ENCODE measurements around the gene MTMR10. TPM values are rescaled to one million over a fixed set of nuclear protein-coding genes. Genes with fewer than 3 reads are reported as not detected.

MTMR10 gene
- total RNA-seq, 1 donor from 2014 or later, result 36.2 TPM

- intact Hi-C loops (cut with DNase I), result no loop called here
- peaks cover 99% of the 10 kb centered on the region for H3K36me3 ChIP-seq
These were observed 33.2 kb downstream of the MTMR10 start for GRCh38 chr15:30958219-30958618.

GRCh38 chr15:30956216-30957124 lies 35.0 kb downstream of the MTMR10 start:
- intact Hi-C loops (cut with DNase I), result no loop called here
- peaks cover 99% of the 10 kb centered on the region for H3K36me3 ChIP-seq
- H3K4me1 ChIP-seq, result no peaks in the 10 kb centered on the region
- DNase-seq, result no peak
- H3K27me3 ChIP-seq, result no peaks in the 10 kb centered on the region
- H3K4me3 ChIP-seq, result no peak overlapping the region
- TF ChIP-seq, protein P1, sequence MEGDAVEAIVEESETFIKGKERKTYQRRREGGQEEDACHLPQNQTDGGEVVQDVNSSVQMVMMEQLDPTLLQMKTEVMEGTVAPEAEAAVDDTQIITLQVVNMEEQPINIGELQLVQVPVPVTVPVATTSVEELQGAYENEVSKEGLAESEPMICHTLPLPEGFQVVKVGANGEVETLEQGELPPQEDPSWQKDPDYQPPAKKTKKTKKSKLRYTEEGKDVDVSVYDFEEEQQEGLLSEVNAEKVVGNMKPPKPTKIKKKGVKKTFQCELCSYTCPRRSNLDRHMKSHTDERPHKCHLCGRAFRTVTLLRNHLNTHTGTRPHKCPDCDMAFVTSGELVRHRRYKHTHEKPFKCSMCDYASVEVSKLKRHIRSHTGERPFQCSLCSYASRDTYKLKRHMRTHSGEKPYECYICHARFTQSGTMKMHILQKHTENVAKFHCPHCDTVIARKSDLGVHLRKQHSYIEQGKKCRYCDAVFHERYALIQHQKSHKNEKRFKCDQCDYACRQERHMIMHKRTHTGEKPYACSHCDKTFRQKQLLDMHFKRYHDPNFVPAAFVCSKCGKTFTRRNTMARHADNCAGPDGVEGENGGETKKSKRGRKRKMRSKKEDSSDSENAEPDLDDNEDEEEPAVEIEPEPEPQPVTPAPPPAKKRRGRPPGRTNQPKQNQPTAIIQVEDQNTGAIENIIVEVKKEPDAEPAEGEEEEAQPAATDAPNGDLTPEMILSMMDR (IDR thresholded peaks at IDR 0.05), result no peak
- H3K9me3 ChIP-seq, result no peaks in the 10 kb centered on the region
- ATAC-seq, result no peak
- no peak overlapping the region for H3K27ac ChIP-seq

More at GRCh38 chr15:30958219-30958618, 33.2 kb downstream of the MTMR10 start:
- Histone ChIP-seq H3K27me3 (no peaks in the 10 kb centered on the region), H3K27ac (no peak overlapping the region), H3K9me3 (no peaks in the 10 kb centered on the region), H3K4me3 (no peak overlapping the region), H3K4me1 (no peaks in the 10 kb centered on the region)
- TF ChIP-seq, protein P1 (IDR thresholded peaks at IDR 0.05), result no peak
- no peak for ATAC-seq
- no peak for DNase-seq

GRCh38 chr15:30954674-30955073 lies 36.8 kb downstream of the MTMR10 start:
- Histone ChIP-seq H3K36me3 (peaks cover 100% of the 10 kb centered on the region), H3K27me3 (no peaks in the 10 kb centered on the region)
- TF ChIP-seq, protein P1 (IDR thresholded peaks at IDR 0.05), result no peak

DNA sequence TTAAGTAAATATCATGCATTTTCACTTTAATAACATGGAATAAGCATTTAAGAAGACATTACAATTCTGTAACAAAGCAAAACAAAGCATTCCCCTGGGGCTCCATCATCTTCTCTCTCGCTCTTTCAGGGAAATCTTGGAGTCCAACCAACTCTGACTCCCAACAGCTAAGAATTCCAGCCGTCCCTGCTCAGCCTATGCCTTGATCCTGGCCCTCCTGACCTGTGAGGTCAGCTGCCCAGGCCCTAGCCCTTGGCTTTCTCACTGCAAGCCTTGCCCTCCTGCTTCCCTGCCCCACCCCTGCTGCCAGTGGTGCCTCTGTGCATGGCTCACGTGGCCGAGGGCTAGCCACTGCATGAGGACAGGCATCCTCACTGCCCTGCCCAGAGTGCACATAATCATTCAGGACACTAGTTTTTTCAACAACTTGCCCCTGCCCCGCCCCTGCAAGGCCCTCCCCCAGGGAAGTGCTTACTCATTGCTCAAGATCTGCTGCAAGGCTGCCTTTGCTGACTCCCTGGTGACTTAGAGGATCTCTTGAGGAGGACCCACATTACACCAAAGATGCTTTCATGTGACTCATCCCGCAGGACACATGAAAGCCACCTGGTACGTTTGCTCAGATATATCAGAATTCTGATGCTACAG lies 37.6 kb downstream of the MTMR10 start:
- intact Hi-C loops (cut with DNase I), result no loop called here
- Histone ChIP-seq H3K4me3 (no peak overlapping the region), H3K9me3 (no peaks in the 10 kb centered on the region), H3K27ac (no peak overlapping the region), H3K36me3 (peaks cover 100% of the 10 kb centered on the region), H3K4me1 (no peaks in the 10 kb centered on the region), H3K27me3 (no peaks in the 10 kb centered on the region)
- no peak for DNase-seq
- ATAC-seq, result peak; percentile 60
- TF ChIP-seq, protein P1 (IDR thresholded peaks at IDR 0.05), result no peak

More at GRCh38 chr15:30954674-30955073, 36.8 kb downstream of the MTMR10 start:
- Histone ChIP-seq H3K4me1 (no peaks in the 10 kb centered on the region), H3K27ac (no peak overlapping the region), H3K4me3 (no peak overlapping the region), H3K9me3 (no peaks in the 10 kb centered on the region)
- ATAC-seq, result no peak
- no peak for DNase-seq
- intact Hi-C loops (cut with DNase I), result no loop called here

GRCh38 chr15:30953183-30953582 lies 38.2 kb downstream of the MTMR10 start:
- intact Hi-C loops (cut with DNase I), result no loop called here
- DNase-seq (no peak), ATAC-seq (no peak)
- no peaks in the 10 kb centered on the region for H3K4me1 ChIP-seq
- no peak overlapping the region for H3K27ac ChIP-seq
- TF ChIP-seq, protein P1 (IDR thresholded peaks at IDR 0.05), result no peak
- peaks cover 100% of the 10 kb centered on the region for H3K36me3 ChIP-seq
- H3K9me3 ChIP-seq, result no peaks in the 10 kb centered on the region
- H3K27me3 ChIP-seq, result no peaks in the 10 kb centered on the region
- H3K4me3 ChIP-seq, result no peak overlapping the region

Measured in upper lobe of right lung (tissue), 1 donor.